WERI-Rb-1 (cell line): ENCODE results near the gene KIF13A.
"Not testable (repeated sequence)": the region's sequence is repeated elsewhere in the genome, so short reads cannot be mapped to it uniquely, and the experiment has no call there.

ENCODE experiments used
- DNase-seq: peaks from one replicate; pipeline ENCODE4 v3.0.0-alpha.2; 2020
- H3K27ac ChIP-seq: fragments of 250-450 bp; sonication (Bioruptor Pico); 2 replicates; pipeline ENCODE4 v1.5.1; 2020; ENCODE audit warnings: mild to moderate bottlenecking, moderate library complexity
- H3K27me3 ChIP-seq: fragments of 250-450 bp; sonication (Bioruptor Pico); 2 replicates; pipeline ENCODE4 v1.5.1; 2021; ENCODE audit warnings: mild to moderate bottlenecking, low read depth, moderate library complexity; ENCODE audit not compliant: insufficient read depth, severe bottlenecking
- H3K36me3 ChIP-seq: fragments of 250-450 bp; sonication (Bioruptor Pico); 2 replicates; pipeline ENCODE4 v1.5.1; 2020; ENCODE audit warnings: mild to moderate bottlenecking, moderate library complexity
- H3K4me3 ChIP-seq: 2 replicates; pipeline ENCODE4 v1.5.1; 2011; ENCODE audit warnings: low read depth, mild to moderate bottlenecking, control low read depth, low read length
- H3K9me3 ChIP-seq: fragments of 250-450 bp; sonication (Bioruptor Pico); 2 replicates; pipeline ENCODE4 v1.5.1; 2021; ENCODE audit warnings: mild to moderate bottlenecking, moderate library complexity; ENCODE audit not compliant: severe bottlenecking
- TF ChIP-seq, protein P1 (sequence below): IDR thresholded peaks from 2 replicates; pipeline ENCODE4 v1.5.1; 2011; ENCODE audit warnings: low read depth, mild to moderate bottlenecking, control low read depth, inconsistent platforms, low read length

The KIF13A gene

DNA sequence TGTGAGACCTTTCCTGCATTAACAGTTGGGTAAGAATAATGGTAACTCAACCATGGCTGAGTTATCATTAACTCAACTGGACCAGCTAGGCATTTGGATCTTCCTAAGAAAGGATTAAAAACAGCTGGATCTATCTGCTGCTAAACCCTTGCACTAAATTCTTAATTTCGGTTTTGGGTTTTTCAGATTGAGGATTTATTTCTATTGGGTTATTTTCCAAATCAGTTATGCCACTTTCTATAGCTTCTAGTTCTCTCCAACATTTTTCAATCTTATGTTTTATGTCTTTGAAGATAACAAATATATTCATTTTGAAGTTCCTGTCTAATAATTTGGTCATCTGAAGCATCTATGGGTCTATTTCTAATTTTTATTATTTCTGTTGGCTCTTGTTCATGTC, 92.5 kb downstream of the KIF13A start:
- Histone ChIP-seq H3K4me3 (no peak overlapping the region), H3K9me3 (peaks cover 21% of the 10 kb centered on the region), H3K27me3 (no peaks in the 10 kb centered on the region), H3K36me3 (peaks cover 30% of the 10 kb centered on the region), H3K27ac (no peak overlapping the region)
- TF ChIP-seq, protein P1, sequence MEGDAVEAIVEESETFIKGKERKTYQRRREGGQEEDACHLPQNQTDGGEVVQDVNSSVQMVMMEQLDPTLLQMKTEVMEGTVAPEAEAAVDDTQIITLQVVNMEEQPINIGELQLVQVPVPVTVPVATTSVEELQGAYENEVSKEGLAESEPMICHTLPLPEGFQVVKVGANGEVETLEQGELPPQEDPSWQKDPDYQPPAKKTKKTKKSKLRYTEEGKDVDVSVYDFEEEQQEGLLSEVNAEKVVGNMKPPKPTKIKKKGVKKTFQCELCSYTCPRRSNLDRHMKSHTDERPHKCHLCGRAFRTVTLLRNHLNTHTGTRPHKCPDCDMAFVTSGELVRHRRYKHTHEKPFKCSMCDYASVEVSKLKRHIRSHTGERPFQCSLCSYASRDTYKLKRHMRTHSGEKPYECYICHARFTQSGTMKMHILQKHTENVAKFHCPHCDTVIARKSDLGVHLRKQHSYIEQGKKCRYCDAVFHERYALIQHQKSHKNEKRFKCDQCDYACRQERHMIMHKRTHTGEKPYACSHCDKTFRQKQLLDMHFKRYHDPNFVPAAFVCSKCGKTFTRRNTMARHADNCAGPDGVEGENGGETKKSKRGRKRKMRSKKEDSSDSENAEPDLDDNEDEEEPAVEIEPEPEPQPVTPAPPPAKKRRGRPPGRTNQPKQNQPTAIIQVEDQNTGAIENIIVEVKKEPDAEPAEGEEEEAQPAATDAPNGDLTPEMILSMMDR = no peak
- DNase-seq = no peak

DNA sequence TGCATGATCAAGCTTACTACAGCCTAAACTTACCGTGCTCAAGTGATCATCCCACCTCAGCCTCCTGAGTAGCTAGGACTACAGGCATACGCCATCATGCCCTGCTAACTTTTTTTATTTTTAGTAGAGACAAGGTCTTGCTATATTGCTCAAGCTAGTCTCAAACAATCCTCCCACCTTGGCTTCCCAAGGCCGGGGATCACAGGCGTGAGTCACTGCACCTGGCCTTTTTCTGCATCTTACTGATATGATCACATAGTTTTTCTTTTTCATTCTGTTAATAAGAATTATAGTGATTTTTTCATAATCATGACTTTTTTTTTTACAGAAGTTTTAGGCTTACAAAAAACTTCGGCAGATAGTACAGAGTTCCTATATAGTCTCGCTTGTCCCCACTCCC, 93.2 kb downstream of the KIF13A start:
- Histone ChIP-seq H3K9me3 (peaks cover 21% of the 10 kb centered on the region), H3K27ac (no peak overlapping the region), H3K4me3 (no peak overlapping the region), H3K36me3 (peaks cover 30% of the 10 kb centered on the region), H3K27me3 (no peaks in the 10 kb centered on the region)
- no peak for DNase-seq
- TF ChIP-seq, protein P1 = no peak

DNA sequence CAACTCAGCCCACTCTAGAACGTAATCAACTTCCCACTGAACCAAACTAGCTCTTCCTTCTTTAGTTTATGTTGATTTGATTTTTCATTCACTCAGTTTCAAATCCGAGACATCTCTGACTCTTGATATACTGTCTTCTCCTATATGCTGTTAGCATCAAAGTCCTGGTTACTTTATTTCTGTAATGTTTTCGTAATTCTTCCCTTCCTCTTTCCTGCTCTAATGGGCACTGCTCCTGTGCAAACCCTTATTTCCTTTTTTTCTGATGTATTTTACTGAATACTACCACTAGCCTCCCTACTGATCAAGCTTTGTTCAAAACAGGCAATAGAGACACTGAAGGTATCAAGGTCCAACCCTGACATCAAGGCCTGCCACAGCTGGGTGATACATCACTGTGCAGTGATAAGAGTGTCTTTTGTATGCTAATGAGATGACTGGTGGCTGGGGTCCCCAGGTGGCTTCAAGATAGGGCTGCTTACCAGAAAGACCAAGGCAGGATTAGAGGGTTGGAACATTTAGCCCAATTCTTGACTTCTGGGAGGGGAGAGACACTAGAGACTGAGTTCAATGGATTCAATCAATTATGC, 95.2 kb downstream of the KIF13A start:
- H3K9me3 ChIP-seq = peaks cover 21% of the 10 kb centered on the region
- TF ChIP-seq, protein P1 = no peak
- no peak overlapping the region for H3K4me3 ChIP-seq

GRCh38 chr6:17890309-17890708, 97.1 kb downstream of the KIF13A start:
- Histone ChIP-seq H3K4me3 (no peak overlapping the region), H3K36me3 (peaks cover 16% of the 10 kb centered on the region), H3K27me3 (no peaks in the 10 kb centered on the region), H3K27ac (no peak overlapping the region), H3K9me3 (peaks cover 14% of the 10 kb centered on the region)
- TF ChIP-seq, protein P1 = no peak
- DNase-seq = no peak

More for the DNA sequence above, 95.2 kb downstream of the KIF13A start:
- Histone ChIP-seq H3K27me3 (no peaks in the 10 kb centered on the region), H3K36me3 (peaks cover 23% of the 10 kb centered on the region), H3K27ac (no peak overlapping the region)
- no peak for DNase-seq

DNA sequence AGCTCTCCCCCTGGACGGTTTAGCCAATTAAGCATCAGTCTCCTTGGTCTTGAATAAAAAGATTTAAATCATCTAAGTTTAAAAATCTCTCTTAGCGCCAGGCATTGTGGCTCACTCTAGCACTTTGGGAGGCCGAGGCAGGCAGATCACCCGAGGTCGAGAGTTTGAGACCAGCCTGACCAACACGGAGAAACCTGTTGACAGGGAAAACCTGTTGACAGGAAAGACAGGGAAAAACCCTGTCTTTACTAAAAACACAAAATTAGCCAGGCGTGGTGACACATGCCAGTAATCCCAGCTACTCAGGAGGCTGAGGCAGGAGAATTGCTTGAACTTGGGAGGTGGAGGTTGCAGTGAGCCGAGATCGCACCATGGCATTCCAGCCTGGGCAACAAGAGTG, 97.7 kb downstream of the KIF13A start:
- H3K27ac ChIP-seq, H3K4me3 ChIP-seq, H3K27me3 ChIP-seq, H3K9me3 ChIP-seq, DNase-seq: not testable (repeated sequence)
- peaks cover 10% of the 10 kb centered on the region for H3K36me3 ChIP-seq

DNA sequence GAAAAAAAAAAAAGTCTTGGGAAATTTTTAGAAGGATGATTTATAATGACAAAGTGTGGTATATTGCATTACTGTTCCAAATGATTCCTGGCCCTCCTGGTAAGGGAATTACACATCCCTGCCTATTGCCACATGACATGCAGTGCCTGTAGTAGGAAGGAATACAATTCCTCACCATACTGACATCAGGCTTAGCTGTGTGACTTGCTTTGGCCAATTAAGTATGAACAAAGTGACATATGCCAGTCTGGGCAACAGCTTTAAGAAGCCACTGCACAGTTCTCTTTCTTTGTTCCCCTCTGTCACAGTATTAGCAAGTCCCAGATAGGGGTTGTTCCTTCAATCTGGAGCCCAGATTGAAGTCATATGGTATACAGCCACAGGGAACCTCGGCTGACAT, 100.5 kb downstream of the KIF13A start:
- no peak overlapping the region for H3K4me3 ChIP-seq
- peak overlapping the region; percentile 78 for H3K27ac ChIP-seq
- peak; percentile 80 for DNase-seq
- H3K36me3 ChIP-seq = peaks cover 4% of the 10 kb centered on the region; the same call in 1 of the 2 replicates
- H3K9me3 ChIP-seq = no peaks in the 10 kb centered on the region
- TF ChIP-seq, protein P1 = no peak
- H3K27me3 ChIP-seq = no peaks in the 10 kb centered on the region
